Activated CD8-positive, alpha-beta T cell treated with anti-CD3 and anti-CD28 coated beads for 36 hours (primary cell): ENCODE measurements around the gene TRPM3. TPM values are rescaled to one million over a fixed set of nuclear protein-coding genes. Genes with fewer than 3 reads are reported as not detected.

Source experiments
- ATAC-seq: fragments of 200-7000 bp; cut with Tn5 transposase; one replicate; pipeline ENCODE4 v1.10.0; 2021; ENCODE audit warnings: mild to moderate bottlenecking, moderate library complexity
- CTCF ChIA-PET: fragments of 350-600 bp; sonication (Branson Sonifier 250); formaldehyde crosslinking; loops from one replicate; lab custom pipeline; 2021; ENCODE audit warnings: antibody characterized with exemption; lab: Charles Lee
- POLR2A ChIA-PET: fragments of 350-600 bp; sonication (Branson Sonifier 250); formaldehyde crosslinking; loops from one replicate; lab custom pipeline; 2021; ENCODE audit warnings: antibody characterized with exemption; lab: Charles Lee
- DNase-seq: peaks from one replicate; pipeline ENCODE4 v3.0.0-alpha.2; 2020
- H3K27ac Mint-ChIP-seq: one replicate; pipeline ENCODE4 v1.8.0; 2021; ENCODE audit warnings: mild to moderate bottlenecking, mixed read lengths
- H3K27me3 Mint-ChIP-seq: one replicate; pipeline ENCODE4 v1.8.0; 2021; ENCODE audit warnings: mixed read lengths
- H3K36me3 Mint-ChIP-seq: one replicate; pipeline ENCODE4 v1.8.0; 2021; ENCODE audit warnings: low read depth, mixed read lengths
- H3K4me1 Mint-ChIP-seq: one replicate; pipeline ENCODE4 v1.8.0; 2021; ENCODE audit warnings: low read depth, mixed read lengths
- H3K4me3 Mint-ChIP-seq: one replicate; pipeline ENCODE4 v1.8.0; 2021; ENCODE audit warnings: mild to moderate bottlenecking, moderate library complexity, mixed read lengths
- H3K9me3 Mint-ChIP-seq: one replicate; pipeline ENCODE4 v1.8.0; 2021; ENCODE audit warnings: mixed read lengths
- intact Hi-C: fragments of 100-400 bp; cut with micrococcal nuclease; formaldehyde crosslinking; loops from one replicate; pipeline ENCODE4 v1.10.0; 2022
- total RNA-seq, 2 experiments: library from RNA; stranded (reverse); gene quantifications; one replicate each; pipeline ENCODE4 v1.2.3, GENCODE V29; 2021
- TF ChIP-seq, protein P1 (sequence below): fragments of 200-600 bp; IDR thresholded peaks from one replicate; pipeline ENCODE4 v1.8.0; 2022; ENCODE audit warnings: antibody characterized with exemption, mild to moderate bottlenecking

TRPM3 gene
- total RNA-seq, 2 experiments from 2014 or later: not detected

DNA sequence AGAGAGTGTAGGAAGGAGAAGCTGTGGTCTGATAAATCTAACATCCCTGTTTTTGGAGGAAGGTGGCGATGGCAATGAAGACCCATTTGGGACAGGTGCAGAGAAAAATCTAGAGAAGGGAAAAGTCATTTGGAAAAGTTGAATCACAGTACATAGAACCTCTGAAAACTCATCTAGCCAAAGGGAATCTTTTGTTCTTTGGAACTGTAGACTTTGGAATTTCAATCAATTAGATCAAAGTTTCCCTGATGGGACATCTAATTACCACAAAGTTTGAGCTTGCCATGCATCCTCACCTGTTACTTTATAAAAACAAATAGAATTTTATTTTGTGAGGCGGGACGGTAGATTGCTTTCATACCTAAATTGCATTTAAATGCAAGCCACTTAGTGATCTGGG lies 294.9 kb downstream of the TRPM3 start:
- Mint-ChIP-seq H3K27me3 (peaks cover 4% of the 10 kb centered on the region), H3K36me3 (no peaks in the 10 kb centered on the region), H3K9me3 (no peaks in the 10 kb centered on the region), H3K4me1 (no peaks in the 10 kb centered on the region), H3K4me3 (no peak overlapping the region), H3K27ac (no peak overlapping the region)
- intact Hi-C loops: no loop called here
- CTCF ChIA-PET: interaction anchor here (0.8 kb wide), 1 partner anchor 334 kb away, joined by 3 read pairs; no protein-coding TSS in a partner anchor
- DNase-seq: no peak
- TF ChIP-seq, protein P1, sequence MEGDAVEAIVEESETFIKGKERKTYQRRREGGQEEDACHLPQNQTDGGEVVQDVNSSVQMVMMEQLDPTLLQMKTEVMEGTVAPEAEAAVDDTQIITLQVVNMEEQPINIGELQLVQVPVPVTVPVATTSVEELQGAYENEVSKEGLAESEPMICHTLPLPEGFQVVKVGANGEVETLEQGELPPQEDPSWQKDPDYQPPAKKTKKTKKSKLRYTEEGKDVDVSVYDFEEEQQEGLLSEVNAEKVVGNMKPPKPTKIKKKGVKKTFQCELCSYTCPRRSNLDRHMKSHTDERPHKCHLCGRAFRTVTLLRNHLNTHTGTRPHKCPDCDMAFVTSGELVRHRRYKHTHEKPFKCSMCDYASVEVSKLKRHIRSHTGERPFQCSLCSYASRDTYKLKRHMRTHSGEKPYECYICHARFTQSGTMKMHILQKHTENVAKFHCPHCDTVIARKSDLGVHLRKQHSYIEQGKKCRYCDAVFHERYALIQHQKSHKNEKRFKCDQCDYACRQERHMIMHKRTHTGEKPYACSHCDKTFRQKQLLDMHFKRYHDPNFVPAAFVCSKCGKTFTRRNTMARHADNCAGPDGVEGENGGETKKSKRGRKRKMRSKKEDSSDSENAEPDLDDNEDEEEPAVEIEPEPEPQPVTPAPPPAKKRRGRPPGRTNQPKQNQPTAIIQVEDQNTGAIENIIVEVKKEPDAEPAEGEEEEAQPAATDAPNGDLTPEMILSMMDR: no peak
- ATAC-seq: no peak
- POLR2A ChIA-PET: no interaction called here

DNA sequence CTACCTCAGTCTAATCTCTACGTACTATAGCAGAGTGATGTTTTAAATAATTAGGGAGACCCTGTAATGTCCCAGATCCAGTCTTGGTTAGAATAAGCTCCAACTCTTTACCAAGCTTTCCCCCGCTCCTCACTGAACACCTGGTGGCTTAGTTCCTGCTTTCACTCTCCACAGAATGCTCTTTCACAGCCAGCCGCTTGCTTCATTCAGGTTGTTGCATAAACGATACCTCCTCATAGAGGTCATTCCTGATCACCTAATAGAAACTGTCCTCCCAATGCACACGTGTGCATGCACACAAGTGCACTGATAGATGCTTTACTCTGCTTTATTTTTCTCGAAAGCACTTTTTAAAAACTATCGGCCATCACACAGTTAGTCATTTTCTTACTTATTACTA lies 298.1 kb downstream of the TRPM3 start:
- CTCF ChIA-PET: no interaction called here
- intact Hi-C loops: no loop called here
- no peaks in the 10 kb centered on the region for H3K4me1 Mint-ChIP-seq
- POLR2A ChIA-PET: no interaction called here
- H3K27ac Mint-ChIP-seq: no peak overlapping the region
- peaks cover 1% of the 10 kb centered on the region for H3K27me3 Mint-ChIP-seq
- no peak overlapping the region for H3K4me3 Mint-ChIP-seq
- ATAC-seq (no peak), DNase-seq (no peak)
- no peaks in the 10 kb centered on the region for H3K36me3 Mint-ChIP-seq
- H3K9me3 Mint-ChIP-seq: no peaks in the 10 kb centered on the region
- TF ChIP-seq, protein P1: no peak

DNA sequence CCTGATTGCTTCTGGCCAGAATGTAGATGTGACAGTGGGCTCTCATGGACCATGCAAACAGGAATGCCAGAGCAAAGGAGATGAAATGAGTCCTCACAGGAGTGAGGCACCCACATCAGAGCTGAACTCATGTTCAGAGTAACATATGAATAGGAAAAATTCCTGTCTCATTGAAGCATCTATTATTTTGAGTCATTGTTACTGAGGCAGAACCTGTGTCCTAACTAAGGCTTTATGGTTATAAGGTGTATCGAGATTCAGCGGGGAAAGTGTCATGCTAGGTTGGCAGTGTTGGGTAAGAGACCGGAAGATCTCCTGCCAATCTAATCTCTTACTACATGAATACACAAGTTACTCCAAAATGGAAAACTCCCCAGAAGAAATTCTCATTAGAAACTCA lies 304.1 kb downstream of the TRPM3 start:
- ChIA-PET CTCF (no interaction called here), POLR2A (no interaction called here)
- TF ChIP-seq, protein P1: no peak
- H3K36me3 Mint-ChIP-seq: no peaks in the 10 kb centered on the region
- DNase-seq (no peak), ATAC-seq (no peak)
- H3K9me3 Mint-ChIP-seq: no peaks in the 10 kb centered on the region
- intact Hi-C loops: no loop called here
- H3K27ac Mint-ChIP-seq: no peak overlapping the region
- H3K4me3 Mint-ChIP-seq: no peak overlapping the region
- no peaks in the 10 kb centered on the region for H3K4me1 Mint-ChIP-seq
- H3K27me3 Mint-ChIP-seq: peaks cover 1% of the 10 kb centered on the region

DNA sequence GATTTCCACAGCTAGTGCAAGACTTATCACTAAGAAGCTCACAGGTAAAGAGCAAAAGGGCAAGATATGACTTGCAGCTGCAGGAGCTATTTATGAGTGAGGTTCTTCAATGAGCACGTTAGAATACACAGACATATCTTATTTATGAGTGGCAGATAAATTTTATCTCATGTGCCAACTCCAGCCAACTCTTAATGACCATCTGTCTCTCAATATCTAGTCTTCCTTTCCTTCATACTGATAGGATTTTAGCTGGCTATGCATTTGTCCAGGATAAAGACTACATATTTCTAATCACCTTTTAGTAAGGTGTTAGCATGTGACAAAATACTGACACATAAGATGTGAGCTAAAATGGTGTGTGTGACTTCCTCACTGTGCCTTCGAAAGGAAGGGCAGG lies 304.5 kb downstream of the TRPM3 start:
- Mint-ChIP-seq H3K27ac (no peak overlapping the region), H3K4me1 (no peaks in the 10 kb centered on the region), H3K27me3 (peaks cover 1% of the 10 kb centered on the region), H3K9me3 (no peaks in the 10 kb centered on the region), H3K4me3 (no peak overlapping the region), H3K36me3 (no peaks in the 10 kb centered on the region)
- ATAC-seq (no peak), DNase-seq (no peak)
- TF ChIP-seq, protein P1: no peak
- intact Hi-C loops: no loop called here
- ChIA-PET POLR2A (no interaction called here), CTCF (no interaction called here)

DNA sequence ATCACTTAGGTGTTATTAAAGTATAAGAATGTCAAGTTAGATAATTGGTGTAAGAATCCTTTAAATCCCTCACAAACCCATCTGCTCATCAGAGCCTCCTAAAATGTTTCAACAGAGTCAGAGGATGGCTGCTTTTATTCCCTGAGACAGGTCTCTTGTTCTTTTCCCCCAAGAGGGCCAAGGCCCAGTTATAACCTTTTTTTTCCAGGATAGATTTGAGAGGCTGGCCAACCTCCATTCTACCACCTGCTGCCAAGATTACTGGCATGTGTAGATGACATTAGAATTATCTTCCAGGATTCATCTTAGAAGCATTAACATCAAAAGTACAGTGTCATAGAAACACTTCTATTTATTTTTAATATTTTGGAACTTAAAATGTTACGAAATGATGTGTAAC lies 305.1 kb downstream of the TRPM3 start:
- ATAC-seq: no peak

More for the DNA sequence above, 305.1 kb downstream of the TRPM3 start:
- intact Hi-C loops: no loop called here
- H3K4me1 Mint-ChIP-seq: no peaks in the 10 kb centered on the region
- H3K27ac Mint-ChIP-seq: no peak overlapping the region
- H3K36me3 Mint-ChIP-seq: no peaks in the 10 kb centered on the region
- no peaks in the 10 kb centered on the region for H3K9me3 Mint-ChIP-seq
- no peak for DNase-seq
- TF ChIP-seq, protein P1: no peak
- no peak overlapping the region for H3K4me3 Mint-ChIP-seq
- no peaks in the 10 kb centered on the region for H3K27me3 Mint-ChIP-seq
- CTCF ChIA-PET: no interaction called here
- POLR2A ChIA-PET: no interaction called here
